A549 (cell line): ENCODE measurements around the gene RYR3.

Experiments used
- CTCF ChIP-seq: fragments of >200 bp; sonication (Bioruptor Twin); formaldehyde crosslinking; IDR thresholded peaks from 3 replicates; pipeline ENCODE4 v1.5.1; 2016
- POLR2A ChIP-seq: IDR thresholded peaks from 2 replicates; pipeline ENCODE4 v1.6.1; 2012; ENCODE audit warnings: mild to moderate bottlenecking, low read length
- USF2 ChIP-seq: fragments of 450-650 bp; IDR thresholded peaks from 2 replicates; pipeline ENCODE4 v1.6.1; 2014; ENCODE audit warnings: antibody characterized with exemption

DNA sequence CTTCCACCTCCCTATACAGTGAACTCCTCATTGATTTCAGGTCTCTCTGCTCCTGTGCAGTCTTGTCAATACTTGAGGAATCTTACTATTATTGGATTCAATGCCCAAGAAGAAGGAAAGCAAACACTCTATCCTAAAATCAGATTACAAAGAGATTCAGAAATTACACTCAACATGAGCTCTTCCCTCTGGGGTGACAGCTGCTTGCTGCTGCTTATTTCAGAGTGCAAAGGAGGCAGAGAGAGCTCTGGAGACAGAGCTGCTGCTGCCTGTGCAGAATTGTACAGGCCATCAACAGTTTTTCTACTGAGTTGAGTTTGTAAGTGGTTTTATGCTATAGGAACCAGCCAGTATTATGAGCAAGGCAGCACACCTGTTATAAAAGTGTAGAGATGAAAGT lies 7.1 kb downstream of the RYR3 start:
- TF ChIP-seq POLR2A (no peak), CTCF (no peak), USF2 (no peak)
